GM19468 (cell line): Measurements from ENCODE around the gene ZNF474.

Source experiments
- ATAC-seq: cut with Tn5 transposase; IDR thresholded peaks from one replicate; pipeline ENCODE4 v1.9.1; 2021; ENCODE audit warnings: mild to moderate bottlenecking, moderate library complexity, moderate number of reproducible peaks; ENCODE audit not compliant: unreplicated experiment; ENCODE audit errors: extremely low read depth

ZNF474 gene

GRCh38 chr5:122177161-122177560, 47.8 kb downstream of the ZNF474 start:
- no peak for ATAC-seq

DNA sequence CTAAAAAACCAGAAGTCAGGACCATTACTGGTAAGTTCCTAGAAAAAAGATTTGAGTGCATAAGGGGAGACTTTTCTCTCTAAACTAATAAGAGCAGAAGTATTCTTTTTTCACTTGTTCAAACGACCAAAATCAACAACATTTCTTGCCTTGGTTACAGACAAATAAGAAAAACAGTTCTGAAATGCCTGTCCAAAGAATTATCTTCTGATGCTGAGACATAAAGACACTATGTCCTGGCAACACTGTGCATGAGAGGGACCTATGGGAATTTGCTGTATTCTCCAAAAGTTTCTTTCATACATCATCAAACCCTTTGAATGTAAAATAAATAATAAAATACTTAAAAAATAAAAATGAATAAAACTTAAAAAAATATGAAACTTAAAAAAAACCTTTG, 50.4 kb downstream of the ZNF474 start:
- ATAC-seq = no peak

DNA sequence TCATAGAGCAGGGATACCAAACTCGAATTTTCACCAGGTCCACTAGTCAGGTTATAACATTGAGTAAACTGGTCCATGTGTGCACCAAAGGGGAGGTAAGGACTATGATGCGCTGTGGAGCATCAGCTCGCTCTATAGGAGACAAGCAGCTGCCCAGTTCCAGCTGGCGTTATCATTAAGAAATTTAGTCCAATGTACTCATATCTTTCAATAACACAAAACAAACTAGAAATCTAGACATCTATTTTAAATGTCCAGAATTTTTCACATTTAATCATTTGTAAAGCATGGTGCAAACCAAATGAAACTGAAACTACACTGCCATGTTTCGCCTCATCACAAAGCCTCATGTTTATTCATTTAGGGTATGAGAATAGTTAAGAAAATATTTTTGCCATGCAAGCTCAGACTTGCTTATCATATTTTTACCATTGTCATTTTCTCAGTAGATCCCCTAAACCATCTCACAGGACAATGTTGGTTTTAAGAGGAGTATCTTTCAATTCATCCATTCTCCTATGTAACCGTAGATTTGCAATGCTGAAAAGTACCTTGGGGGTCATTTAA, 50.9 kb downstream of the ZNF474 start:
- ATAC-seq = no peak

GRCh38 chr5:122180863-122181548, 51.7 kb downstream of the ZNF474 start:
- no peak for ATAC-seq

GRCh38 chr5:122181863-122182262, 52.5 kb downstream of the ZNF474 start:
- no peak for ATAC-seq

- ATAC-seq = no peak
Observed at GRCh38 chr5:122182491-122182921, 53.2 kb downstream of the ZNF474 start.

DNA sequence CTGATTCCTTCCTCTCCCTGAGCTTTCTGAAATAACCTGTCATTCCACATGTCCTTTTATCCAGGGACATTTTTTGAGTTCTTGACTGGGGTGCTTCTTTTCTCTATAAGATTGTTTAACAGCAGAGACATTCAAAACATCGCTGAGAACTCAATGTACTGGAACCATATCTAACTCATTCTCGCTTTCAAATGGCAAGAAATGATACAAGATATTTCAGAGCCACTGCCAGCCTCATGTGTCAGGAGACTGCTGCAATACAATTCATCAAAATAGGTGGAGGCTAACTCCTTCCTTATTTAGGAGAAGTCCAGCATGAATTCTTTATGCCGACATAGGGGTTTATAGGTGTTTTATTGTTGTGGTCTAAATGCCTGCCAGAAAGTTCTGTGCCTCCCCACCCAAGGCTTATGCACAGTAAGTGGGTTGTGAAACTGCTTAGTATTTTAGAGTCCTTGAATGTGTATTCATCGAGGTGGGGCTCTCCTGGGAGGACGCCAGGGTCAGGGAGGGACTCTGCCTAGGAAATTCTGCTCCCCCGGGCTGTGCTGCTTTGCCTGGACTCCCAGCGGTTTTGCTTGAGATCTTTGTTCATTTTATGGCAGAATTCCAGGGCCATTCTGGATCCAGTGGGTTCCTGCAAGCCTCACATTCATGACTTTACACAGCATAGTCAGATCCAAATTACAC, 53.9 kb downstream of the ZNF474 start:
- ATAC-seq = no peak

- no peak for ATAC-seq
Observed at GRCh38 chr5:122183788-122184170, 54.4 kb downstream of the ZNF474 start.

DNA sequence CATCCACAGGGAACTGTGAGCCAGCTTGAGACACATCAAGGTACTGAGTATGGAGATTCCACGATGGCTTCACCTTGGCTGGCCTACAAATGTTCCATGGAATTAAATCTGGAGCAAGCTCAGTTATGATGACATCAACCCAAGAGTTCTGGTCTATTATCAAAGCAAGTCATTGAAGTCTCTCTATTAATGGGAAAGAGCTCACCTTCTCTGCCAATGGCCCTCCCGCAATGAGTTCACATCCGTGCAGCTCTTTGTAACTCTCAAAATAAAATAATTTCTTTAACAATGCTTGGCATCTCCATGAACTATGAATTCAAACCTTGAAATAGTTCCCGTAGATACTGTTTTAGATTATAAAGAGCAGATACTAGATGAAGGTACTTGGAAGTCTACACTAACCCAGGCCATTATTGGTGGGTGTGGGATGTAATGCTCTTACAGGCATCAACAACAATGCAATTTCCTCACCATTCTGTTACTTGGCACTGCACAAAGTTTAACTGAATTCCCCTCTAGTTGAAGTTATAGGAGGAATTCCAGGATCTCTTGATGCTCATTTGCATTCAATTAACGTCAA, 55.4 kb downstream of the ZNF474 start:
- no peak for ATAC-seq

GRCh38 chr5:122187426-122187825, 58.1 kb downstream of the ZNF474 start:
- ATAC-seq = no peak

- no peak for ATAC-seq
Observed at GRCh38 chr5:122190156-122190555, 60.8 kb downstream of the ZNF474 start.

DNA sequence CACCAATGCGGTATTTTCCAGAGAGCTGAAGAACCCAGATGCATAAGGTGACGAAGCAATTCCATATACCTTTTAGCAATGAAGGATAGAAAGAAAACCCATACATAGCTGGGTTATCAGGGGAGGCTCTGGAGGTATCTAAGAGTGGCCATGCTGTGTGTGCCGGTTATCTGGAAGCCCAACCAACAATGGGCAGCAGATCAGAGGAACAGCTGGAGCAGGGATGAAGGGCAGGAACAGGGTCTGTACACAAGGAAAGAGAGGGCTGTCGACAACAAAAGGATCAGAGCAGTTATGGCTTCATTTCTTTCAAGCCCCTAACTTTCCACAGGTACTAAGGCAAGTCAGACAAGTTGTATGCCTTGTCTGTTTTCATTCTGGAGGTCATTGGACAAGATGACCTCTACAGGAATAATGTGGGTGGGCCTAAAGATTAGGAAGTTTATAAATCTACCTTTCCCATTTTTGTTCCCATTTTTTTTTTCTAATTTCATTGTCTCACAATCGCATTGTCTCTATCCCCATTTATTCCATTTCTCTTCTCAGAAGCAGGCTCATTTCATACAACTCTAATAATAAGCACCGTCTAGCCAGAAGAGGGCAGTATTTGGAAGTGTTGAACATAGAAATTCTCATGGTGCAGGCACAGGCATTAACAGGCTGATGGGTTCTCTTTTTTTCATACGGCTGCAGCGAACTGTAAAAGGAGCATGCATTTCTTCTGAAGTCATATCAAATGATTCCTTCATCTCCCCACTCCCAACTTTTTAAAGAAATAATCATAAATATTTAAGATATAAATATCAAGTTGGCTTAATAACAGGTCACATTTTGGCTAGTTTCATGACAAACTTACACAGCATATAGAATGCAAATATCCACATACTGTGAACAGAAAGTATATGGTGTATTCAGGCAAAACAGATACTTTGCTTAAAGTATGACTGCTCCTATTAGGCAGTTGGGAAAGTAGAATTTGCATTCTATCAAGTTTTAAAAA, 63.5 kb downstream of the ZNF474 start:
- ATAC-seq = peak; percentile 93

GRCh38 chr5:122195802-122196394, 66.6 kb downstream of the ZNF474 start:
- no peak for ATAC-seq

DNA sequence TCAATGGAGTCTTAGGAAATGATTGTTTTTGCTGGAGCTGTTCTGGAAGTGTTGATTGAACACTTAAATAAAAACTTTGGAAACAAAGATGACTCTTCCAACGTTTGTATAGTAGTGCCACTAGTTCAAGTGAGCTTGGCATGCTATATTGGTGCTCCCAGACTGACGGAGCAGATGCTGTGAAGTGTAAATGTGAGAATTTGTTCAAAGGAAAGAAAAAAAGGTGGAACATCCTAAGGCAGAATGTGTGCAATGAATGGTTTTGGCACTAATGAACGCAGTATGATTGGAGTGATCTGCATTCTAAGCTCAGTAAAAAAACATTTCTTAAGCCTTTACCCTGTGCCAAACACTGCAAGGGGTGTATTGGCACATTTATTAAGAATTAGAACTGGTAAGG, 69.8 kb downstream of the ZNF474 start:
- ATAC-seq = no peak

DNA sequence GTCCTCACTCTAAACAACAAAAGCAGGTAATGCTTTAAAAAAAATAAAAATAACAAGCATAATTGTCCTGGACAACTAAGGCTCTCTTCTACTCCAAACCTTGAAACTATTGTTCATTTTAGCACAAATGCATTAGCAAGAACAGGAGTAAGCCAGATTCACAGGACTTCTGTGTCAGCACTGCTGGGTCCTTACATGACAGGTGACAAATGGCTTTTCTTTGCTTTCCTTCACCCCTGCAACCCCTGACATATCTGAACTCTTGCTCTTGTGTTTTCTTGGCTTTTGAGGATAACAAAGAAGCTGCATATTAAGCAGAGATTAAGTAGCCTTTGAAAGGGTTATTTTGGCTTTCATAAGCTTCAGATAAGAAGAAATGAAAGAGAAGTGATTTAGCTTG, 71.1 kb downstream of the ZNF474 start:
- no peak for ATAC-seq

DNA sequence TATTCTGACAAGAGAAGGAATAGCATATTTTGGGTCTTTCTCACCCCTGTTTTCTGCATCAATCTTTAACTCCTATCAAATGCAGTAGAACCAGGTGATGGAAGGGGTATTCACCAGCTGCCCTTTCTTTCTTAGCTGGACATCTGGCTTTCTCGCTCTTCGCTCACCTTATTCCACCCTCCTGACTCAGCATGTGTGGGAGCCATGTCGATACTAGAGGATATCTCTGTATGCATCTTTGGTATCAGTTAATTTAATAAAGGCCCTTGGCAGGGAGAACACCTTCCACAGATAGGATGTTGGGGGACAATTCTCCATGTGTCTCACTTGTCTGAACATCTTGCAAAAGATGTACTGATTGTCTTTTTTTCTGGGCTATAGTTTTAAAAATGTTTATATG, 71.5 kb downstream of the ZNF474 start:
- no peak for ATAC-seq

DNA sequence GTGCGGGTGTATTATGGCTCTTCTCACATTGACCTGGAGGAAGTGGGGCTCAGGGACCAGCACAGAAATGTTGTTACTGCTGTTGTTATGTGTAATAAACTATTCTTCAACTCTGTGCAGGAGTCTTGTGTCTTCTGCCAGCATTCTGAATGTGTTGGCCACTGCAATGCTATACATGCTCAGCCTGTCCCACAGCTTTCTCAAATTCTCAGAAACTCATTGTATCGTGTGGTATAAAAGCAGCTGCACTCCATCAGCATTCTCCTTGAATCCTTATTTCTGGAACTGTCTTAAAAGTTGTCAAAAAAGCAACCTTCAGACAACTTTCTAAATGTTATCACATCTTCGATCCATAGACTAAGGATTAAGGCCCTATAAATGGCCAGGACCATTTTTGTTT, 72.0 kb downstream of the ZNF474 start:
- no peak for ATAC-seq

DNA sequence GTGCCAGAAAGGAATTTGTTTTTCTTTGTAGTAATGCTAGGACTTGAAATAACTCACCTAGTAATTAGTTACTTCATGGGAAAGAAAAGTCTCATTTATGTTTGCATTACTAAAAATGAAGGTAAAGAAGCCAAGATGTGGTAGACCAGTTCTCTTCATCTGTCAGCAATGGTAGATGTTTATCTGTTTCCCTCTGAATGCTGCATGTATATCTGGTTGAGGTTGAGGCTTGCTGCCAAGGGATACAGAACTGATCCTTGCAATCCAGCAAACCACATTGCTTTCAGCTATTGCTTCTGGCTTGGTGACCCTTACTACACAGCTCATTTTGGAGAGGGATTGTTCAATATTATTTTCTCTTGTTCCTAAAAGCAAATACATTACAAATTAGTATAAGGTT, 73.6 kb downstream of the ZNF474 start:
- no peak for ATAC-seq
